OCI-LY3 (cell line): ENCODE results near the gene CLMN.

Experiments
- EZH2phosphoT487 ChIP-seq: fragments of 200-600 bp; shearing (Covaris generic); IDR thresholded peaks from 2 replicates; pipeline ENCODE4 v1.6.1; 2018; ENCODE audit warnings: antibody characterized with exemption, mixed run types, low read depth
- TF ChIP-seq, protein P1 (sequence below): fragments of 200-600, 300-600 bp; sonication (generic); IDR thresholded peaks from 2 replicates; pipeline ENCODE4 v1.5.1; 2014; ENCODE audit warnings: antibody characterized with exemption, low read length, low read depth

DNA sequence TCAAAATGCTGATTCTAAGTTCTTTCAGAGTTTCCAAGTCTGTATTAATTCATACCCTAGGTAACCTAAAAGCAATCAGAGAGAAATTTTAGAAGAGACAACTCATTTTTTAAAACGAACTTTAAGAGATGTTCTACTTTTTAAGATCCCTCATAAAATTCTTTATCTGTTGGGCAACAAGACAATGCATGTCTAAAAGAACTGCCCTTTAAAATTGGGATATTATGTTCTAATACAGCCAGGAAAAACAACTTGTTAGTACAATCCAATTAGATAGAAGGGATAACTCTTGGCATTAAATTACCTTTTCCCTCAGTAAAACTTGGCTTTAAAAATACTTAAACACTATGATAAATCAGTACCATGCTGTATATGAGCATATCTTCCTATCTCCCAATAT, 178.0 kb downstream of the CLMN start:
- TF ChIP-seq, protein P1, sequence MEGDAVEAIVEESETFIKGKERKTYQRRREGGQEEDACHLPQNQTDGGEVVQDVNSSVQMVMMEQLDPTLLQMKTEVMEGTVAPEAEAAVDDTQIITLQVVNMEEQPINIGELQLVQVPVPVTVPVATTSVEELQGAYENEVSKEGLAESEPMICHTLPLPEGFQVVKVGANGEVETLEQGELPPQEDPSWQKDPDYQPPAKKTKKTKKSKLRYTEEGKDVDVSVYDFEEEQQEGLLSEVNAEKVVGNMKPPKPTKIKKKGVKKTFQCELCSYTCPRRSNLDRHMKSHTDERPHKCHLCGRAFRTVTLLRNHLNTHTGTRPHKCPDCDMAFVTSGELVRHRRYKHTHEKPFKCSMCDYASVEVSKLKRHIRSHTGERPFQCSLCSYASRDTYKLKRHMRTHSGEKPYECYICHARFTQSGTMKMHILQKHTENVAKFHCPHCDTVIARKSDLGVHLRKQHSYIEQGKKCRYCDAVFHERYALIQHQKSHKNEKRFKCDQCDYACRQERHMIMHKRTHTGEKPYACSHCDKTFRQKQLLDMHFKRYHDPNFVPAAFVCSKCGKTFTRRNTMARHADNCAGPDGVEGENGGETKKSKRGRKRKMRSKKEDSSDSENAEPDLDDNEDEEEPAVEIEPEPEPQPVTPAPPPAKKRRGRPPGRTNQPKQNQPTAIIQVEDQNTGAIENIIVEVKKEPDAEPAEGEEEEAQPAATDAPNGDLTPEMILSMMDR: no peak
- TF ChIP-seq EZH2phosphoT487: no peak
